Panc1 (cell line): ENCODE measurements around the gene ADGRL1. TPM values are rescaled to one million over a fixed set of nuclear protein-coding genes. Genes with fewer than 3 reads are reported as not detected.

ENCODE experiments used
- ATAC-seq: fragments of 200-7000 bp; cut with Tn5 transposase; 2 replicates; pipeline ENCODE4 v1.9.1; 2020; ENCODE audit warnings: mild to moderate bottlenecking, moderate library complexity
- BruUV-seq: library from RNA; stranded (reverse); fragments of 400-500 nt; replicated peaks from 2 replicates; lab custom pipeline; 2021; lab: Mats Ljungman, UMichigan
- CTCF ChIA-PET: fragments of 300-600 bp; sonication (Branson Sonifier 250); formaldehyde crosslinking; loops from one replicate; lab custom pipeline; 2022; ENCODE audit warnings: antibody characterized with exemption; lab: Charles Lee
- POLR2A ChIA-PET: fragments of 300-600 bp; sonication (Branson Sonifier 250); formaldehyde crosslinking; loops from one replicate; lab custom pipeline; 2022; ENCODE audit warnings: antibody characterized with exemption; lab: Charles Lee
- DNase-seq: peaks from one replicate; pipeline ENCODE4 v3.0.0-alpha.2; 2010; ENCODE audit warnings: low read depth, low spot score
- H3K27ac ChIP-seq: 2 replicates; pipeline ENCODE4 v1.5.1; 2011; ENCODE audit warnings: mild to moderate bottlenecking, low read length, inconsistent platforms
- H3K27me3 ChIP-seq: fragments of 200-500 bp; sonication (Bioruptor generic); 2 replicates; pipeline ENCODE4 v1.6.0; 2014; ENCODE audit warnings: low read length, inconsistent platforms; ENCODE audit not compliant: control insufficient read depth, insufficient read depth
- H3K36me3 ChIP-seq: fragments of 200-500 bp; sonication (Bioruptor generic); 2 replicates; pipeline ENCODE4 v1.5.1; 2014; ENCODE audit warnings: inconsistent platforms, mild to moderate bottlenecking, low read length, moderate library complexity; ENCODE audit not compliant: control insufficient read depth, insufficient read depth
- H3K4me1 ChIP-seq: 2 replicates; pipeline ENCODE4 v1.5.1; 2011; ENCODE audit warnings: inconsistent platforms, mild to moderate bottlenecking, low read length, moderate library complexity; ENCODE audit not compliant: control insufficient read depth, insufficient read depth
- H3K4me3 ChIP-seq, 2 experiments: 2 replicates each; pipeline ENCODE4 v1.5.1; 2011 to 2012; ENCODE audit warnings: low read depth in 2 of 2, low read length in 2 of 2, mild to moderate bottlenecking in 2 of 2, inconsistent platforms in 1 of 2, moderate library complexity in 1 of 2
- H3K9me3 ChIP-seq: fragments of 200-500 bp; sonication (Bioruptor generic); 2 replicates; pipeline ENCODE4 v1.5.1; 2014; ENCODE audit warnings: low read depth, mild to moderate bottlenecking, inconsistent platforms, low read length, moderate library complexity; ENCODE audit not compliant: control insufficient read depth, insufficient read depth
- POLR2AphosphoS5 ChIP-seq: IDR thresholded peaks from 2 replicates; pipeline ENCODE4 v1.6.1; 2012; ENCODE audit warnings: mild to moderate bottlenecking, low read depth, low read length, moderate library complexity
- REST ChIP-seq, 2 experiments: IDR thresholded peaks; 2 replicates each; pipeline ENCODE4 v1.6.1; 2011 to 2012; ENCODE audit warnings: low read depth in 2 of 2, control low read depth in 1 of 2, low read length in 1 of 2, mild to moderate bottlenecking in 1 of 2, moderate library complexity in 1 of 2; ENCODE audit not compliant: insufficient read depth in 1 of 2
- SIN3A ChIP-seq: IDR thresholded peaks from 2 replicates; pipeline ENCODE4 v1.6.1; 2012; ENCODE audit warnings: low read depth, mild to moderate bottlenecking, low read length, moderate library complexity, borderline replicate concordance; ENCODE audit not compliant: insufficient read depth
- TCF7L2 ChIP-seq: IDR thresholded peaks from 2 replicates; pipeline ENCODE4 v1.6.1; 2011; ENCODE audit warnings: mild to moderate bottlenecking, low read depth, low read length, inconsistent platforms
- in situ Hi-C: cut with HindIII; loops from 2 replicates; pipeline ENCODE4 v1.10.0; 2016; ENCODE audit warnings: low sequenced_read_pairs, low pct_unique_long_range_greater_than_20kb
- intact Hi-C: fragments of 100-400 bp; cut with micrococcal nuclease; formaldehyde crosslinking; loops from one replicate; pipeline ENCODE4 v1.10.0; 2022; ENCODE audit not compliant: unreplicated experiment
- total RNA-seq: library from RNA; stranded (reverse); gene quantifications from one replicate; pipeline ENCODE4 v1.2.1, GENCODE V29; 2021; ENCODE audit not compliant: unreplicated experiment
- TF ChIP-seq, protein P1 (sequence below): fragments of 450-650 bp; IDR thresholded peaks from 2 replicates; pipeline ENCODE4 v1.5.1; 2017; ENCODE audit warnings: mild to moderate bottlenecking

Gene ADGRL1
- total RNA-seq, 1 experiment from 2014 or later = 37.7 TPM

DNA sequence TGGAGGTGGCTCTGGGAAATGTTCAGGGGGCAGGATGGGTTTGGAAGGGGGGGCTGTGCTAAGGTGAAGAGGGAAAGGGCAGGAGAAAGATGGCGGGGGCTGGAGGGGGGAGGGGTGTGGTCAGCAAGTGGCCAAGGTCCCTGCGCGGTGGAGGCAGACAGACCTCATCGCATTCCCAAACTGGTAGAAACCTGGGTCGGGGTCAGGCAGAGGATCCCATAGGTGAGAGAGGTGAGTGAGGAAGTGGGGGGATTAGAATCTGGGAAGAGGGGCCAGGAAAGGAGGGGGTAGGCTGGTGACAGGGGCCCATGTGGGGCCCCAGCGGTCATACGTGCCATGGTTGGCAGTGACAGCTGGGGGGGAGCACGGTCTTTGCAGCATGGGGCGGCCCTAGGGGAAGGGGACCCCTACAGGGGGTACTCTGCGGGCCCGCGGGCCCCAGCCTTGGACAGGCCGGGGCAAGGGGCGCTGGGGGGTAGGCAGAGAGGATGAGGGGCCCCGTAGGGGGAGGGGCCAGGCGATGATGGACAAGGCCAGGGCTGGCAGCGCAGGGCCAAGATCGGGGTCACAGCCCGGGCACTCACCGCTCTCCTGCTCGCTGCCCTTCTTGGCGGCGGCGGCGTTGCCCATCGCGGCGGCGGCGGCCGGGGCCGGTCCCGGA, 88.9 kb downstream of the ADGRL1 start:
- no peak for ATAC-seq
- in situ Hi-C loops = no loop called here
- Histone ChIP-seq H3K9me3 (no peaks in the 10 kb centered on the region), H3K4me1 (peaks cover 42% of the 10 kb centered on the region), H3K27ac (peak overlapping the region; percentile 68), H3K36me3 (no peaks in the 10 kb centered on the region), H3K4me3 (peak overlapping the region; percentile 62 to 65), H3K27me3 (no peaks in the 10 kb centered on the region)
- TF ChIP-seq, protein P1, sequence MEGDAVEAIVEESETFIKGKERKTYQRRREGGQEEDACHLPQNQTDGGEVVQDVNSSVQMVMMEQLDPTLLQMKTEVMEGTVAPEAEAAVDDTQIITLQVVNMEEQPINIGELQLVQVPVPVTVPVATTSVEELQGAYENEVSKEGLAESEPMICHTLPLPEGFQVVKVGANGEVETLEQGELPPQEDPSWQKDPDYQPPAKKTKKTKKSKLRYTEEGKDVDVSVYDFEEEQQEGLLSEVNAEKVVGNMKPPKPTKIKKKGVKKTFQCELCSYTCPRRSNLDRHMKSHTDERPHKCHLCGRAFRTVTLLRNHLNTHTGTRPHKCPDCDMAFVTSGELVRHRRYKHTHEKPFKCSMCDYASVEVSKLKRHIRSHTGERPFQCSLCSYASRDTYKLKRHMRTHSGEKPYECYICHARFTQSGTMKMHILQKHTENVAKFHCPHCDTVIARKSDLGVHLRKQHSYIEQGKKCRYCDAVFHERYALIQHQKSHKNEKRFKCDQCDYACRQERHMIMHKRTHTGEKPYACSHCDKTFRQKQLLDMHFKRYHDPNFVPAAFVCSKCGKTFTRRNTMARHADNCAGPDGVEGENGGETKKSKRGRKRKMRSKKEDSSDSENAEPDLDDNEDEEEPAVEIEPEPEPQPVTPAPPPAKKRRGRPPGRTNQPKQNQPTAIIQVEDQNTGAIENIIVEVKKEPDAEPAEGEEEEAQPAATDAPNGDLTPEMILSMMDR = no peak
- TF ChIP-seq SIN3A (no peak; the same call in 1 of the 2 replicates), POLR2AphosphoS5 (no peak), TCF7L2 (no peak), REST (IDR thresholded peaks at IDR 0.05; ENCODE audit: insufficient read depth in 1 of 2, low read depth in 2 of 2, low read length in 1 of 2) (no peak)
- no peak for DNase-seq
- intact Hi-C loops = no loop called here
- BruUV-seq = no TSS peak
- CTCF ChIA-PET = interaction anchor here (0.6 kb wide), 1 partner anchor 170 kb away, joined by 5 read pairs; no protein-coding TSS in a partner anchor
- POLR2A ChIA-PET = interaction anchor here (0.6 kb wide), 1 partner anchor 18 kb away, joined by 7 read pairs; no protein-coding TSS in a partner anchor

- ChIA-PET CTCF (no interaction called here), POLR2A (no interaction called here)
- ATAC-seq = no peak
Observed at GRCh38 chr19:14116525-14116917, 89.4 kb downstream of the ADGRL1 start.

More at GRCh38 chr19:14116525-14116917, 89.4 kb downstream of the ADGRL1 start:
- no peaks in the 10 kb centered on the region for H3K27me3 ChIP-seq
- no TSS peak for BruUV-seq
- TF ChIP-seq TCF7L2 = no peak
- TF ChIP-seq SIN3A = no peak
- no peak for TF ChIP-seq REST (IDR thresholded peaks at IDR 0.05; ENCODE audit: insufficient read depth in 1 of 2, low read depth in 2 of 2, low read length in 1 of 2)
- no peak for TF ChIP-seq POLR2AphosphoS5
- TF ChIP-seq, protein P1 = no peak
- DNase-seq = no peak
- intact Hi-C loops = no loop called here
- H3K27ac ChIP-seq = peak overlapping the region; percentile 68
- no peaks in the 10 kb centered on the region for H3K36me3 ChIP-seq
- H3K9me3 ChIP-seq = no peaks in the 10 kb centered on the region
- in situ Hi-C loops = no loop called here
- H3K4me3 ChIP-seq = peak overlapping the region; percentile 62 to 65
- peaks cover 42% of the 10 kb centered on the region for H3K4me1 ChIP-seq
